Colonic mucosa (tissue), 4 donors: ENCODE measurements around the gene SGCE. TPM values are rescaled to one million over a fixed set of nuclear protein-coding genes. Genes with fewer than 3 reads are reported as not detected.

Source experiments
- DNase-seq: peaks from one replicate; pipeline ENCODE4 v3.0.0-alpha.2; 2020
- H3K27ac ChIP-seq: fragments of 200-600 bp; one replicate; pipeline ENCODE4 v1.8.0; 2021
- H3K27me3 ChIP-seq: fragments of 200-600 bp; one replicate; pipeline ENCODE4 v1.8.0; 2021
- H3K36me3 ChIP-seq: fragments of 200-600 bp; one replicate; pipeline ENCODE4 v1.8.0; 2021
- H3K4me1 ChIP-seq: fragments of 200-600 bp; one replicate; pipeline ENCODE4 v1.8.0; 2021; ENCODE audit warnings: mild to moderate bottlenecking
- H3K4me3 ChIP-seq: fragments of 200-600 bp; one replicate; pipeline ENCODE4 v1.8.0; 2021
- H3K9ac ChIP-seq, 2 donors: one replicate each; pipeline ENCODE4 v1.7.0; 2013; ENCODE audit warnings: control low read depth in 2 of 2, low read depth in 2 of 2, low read length in 2 of 2
- H3K9me3 ChIP-seq: fragments of 200-600 bp; one replicate; pipeline ENCODE4 v1.8.0; 2021
- intact Hi-C: fragments of 100-400 bp; cut with DNase I; formaldehyde crosslinking; loops from one replicate; pipeline ENCODE4 v1.14.1; 2022
- total RNA-seq, 2 donors: library from RNA; stranded (reverse); fragmentation: NEBNext Ultra II Directional in 1 of 2; extraction: Animal tissue kit (Norgen Biotek cat#: 25700) in 1 of 2; gene quantifications; one replicate each; pipeline ENCODE4 v1.2.1, GENCODE V29; 2021
- TF ChIP-seq, protein P1 (sequence below): fragments of 200-600 bp; IDR thresholded peaks from one replicate; pipeline ENCODE4 v1.8.0; 2022; ENCODE audit warnings: antibody characterized with exemption, mild to moderate bottlenecking
- donor health status: healthy.
- donor health status: DM: no; HTN: no; CAD: no.
- donor health status: DM: no; HTN: no; CAD: no.

Gene SGCE
- total RNA-seq, 2 donors from 2014 or later: 6.1 to 10.8 TPM

DNA sequence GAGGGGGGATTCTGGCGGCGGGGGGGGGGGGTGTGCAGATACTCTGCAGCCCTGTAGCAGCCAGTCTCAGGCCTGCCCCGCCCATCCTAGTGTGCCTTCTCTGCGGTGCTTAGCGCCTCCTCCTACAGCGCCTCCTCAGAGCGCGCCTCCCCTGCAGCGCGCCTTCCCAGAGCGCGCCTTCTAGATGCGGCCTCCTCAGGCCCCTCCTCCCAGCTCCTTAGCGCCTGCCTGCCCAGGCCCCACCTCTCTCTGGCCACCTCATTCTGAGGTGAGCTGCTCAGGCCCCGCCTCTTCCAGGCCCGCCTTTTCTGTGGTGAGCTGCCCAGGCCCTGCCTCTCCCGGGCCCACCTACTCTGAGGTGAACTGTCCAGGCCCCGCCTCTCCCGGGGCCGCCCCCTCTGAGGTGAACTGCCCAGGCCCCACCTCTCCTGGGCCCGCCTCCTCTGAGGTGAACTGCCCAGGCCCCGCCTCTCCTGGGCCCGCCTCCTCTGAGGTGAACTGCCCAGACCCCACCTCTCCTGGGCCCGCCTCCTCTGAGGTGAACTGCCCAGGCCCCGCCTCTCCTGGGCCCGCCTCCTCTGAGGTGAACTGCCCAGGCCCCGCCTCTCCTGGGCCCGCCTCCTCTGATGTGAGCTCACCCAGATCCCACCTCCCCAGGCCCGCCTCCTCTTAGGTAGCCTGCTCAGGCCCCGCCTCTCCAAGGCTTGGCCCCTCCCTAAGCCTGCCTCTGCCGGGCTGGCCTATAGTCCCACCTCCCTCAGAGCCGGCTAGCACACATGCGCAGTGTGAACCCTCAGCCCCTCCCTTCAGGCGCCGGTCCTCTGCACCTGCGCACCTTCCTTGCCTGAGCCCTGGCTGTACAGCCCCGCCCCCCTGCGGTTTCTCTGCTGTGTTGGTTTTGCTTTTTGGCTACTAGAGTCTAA lies 2.1 kb upstream of the SGCE start:
- Histone ChIP-seq H3K27me3 (peaks cover 4% of the 10 kb centered on the region), H3K9me3 (no peaks in the 10 kb centered on the region), H3K36me3 (no peaks in the 10 kb centered on the region), H3K4me1 (no peaks in the 10 kb centered on the region), H3K27ac (no peak overlapping the region), H3K4me3 (peak overlapping the region; percentile 40), H3K9ac (no peak overlapping the region)
- TF ChIP-seq, protein P1, sequence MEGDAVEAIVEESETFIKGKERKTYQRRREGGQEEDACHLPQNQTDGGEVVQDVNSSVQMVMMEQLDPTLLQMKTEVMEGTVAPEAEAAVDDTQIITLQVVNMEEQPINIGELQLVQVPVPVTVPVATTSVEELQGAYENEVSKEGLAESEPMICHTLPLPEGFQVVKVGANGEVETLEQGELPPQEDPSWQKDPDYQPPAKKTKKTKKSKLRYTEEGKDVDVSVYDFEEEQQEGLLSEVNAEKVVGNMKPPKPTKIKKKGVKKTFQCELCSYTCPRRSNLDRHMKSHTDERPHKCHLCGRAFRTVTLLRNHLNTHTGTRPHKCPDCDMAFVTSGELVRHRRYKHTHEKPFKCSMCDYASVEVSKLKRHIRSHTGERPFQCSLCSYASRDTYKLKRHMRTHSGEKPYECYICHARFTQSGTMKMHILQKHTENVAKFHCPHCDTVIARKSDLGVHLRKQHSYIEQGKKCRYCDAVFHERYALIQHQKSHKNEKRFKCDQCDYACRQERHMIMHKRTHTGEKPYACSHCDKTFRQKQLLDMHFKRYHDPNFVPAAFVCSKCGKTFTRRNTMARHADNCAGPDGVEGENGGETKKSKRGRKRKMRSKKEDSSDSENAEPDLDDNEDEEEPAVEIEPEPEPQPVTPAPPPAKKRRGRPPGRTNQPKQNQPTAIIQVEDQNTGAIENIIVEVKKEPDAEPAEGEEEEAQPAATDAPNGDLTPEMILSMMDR: no peak
- intact Hi-C loops: no loop called here
- DNase-seq: peak; percentile 93

DNA sequence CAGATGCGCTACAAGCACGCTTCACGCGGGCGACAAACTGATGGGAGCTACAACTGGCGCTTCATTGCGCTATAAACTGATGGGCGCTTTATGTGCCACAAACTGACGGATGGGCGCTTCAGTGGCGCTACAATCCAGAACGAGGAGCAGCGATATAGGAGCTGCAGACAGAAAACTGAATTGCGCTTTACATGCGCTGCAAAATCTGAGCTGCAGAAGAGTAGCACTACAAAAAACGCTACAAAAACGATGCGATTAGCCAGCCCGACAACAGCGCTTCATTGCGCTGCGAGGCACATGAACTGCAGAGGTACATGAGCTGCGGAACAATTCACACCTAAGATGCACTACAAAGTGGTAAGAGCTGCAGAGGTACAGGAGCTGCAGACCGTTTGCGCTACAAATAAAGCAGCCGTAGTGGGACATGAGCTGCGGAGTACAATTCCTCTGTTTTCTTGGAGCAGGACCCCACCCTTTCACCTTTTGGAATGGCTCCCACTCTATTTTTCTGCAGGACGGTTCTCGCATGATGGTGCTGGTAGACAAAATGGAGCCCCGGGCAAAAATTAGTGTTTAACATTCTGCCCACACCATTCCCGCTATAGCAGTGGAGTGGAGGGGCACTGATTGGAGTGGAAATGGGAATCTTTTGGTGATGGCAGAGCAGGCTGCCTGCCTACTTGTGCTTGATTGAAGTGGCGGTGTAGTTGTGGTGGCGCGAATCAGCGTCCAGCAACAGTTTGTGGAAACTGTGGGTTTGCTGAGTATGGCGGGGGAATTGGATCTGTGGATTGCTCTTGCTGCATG lies 1.2 kb upstream of the SGCE start:
- peaks cover 4% of the 10 kb centered on the region for H3K27me3 ChIP-seq
- H3K4me1 ChIP-seq: no peaks in the 10 kb centered on the region
- peak overlapping the region; percentile 40 for H3K4me3 ChIP-seq
- intact Hi-C loops: no loop called here
- no peak overlapping the region for H3K9ac ChIP-seq
- peak; percentile 24 for DNase-seq
- no peaks in the 10 kb centered on the region for H3K9me3 ChIP-seq
- TF ChIP-seq, protein P1: no peak
- H3K36me3 ChIP-seq: no peaks in the 10 kb centered on the region
- no peak overlapping the region for H3K27ac ChIP-seq

DNA sequence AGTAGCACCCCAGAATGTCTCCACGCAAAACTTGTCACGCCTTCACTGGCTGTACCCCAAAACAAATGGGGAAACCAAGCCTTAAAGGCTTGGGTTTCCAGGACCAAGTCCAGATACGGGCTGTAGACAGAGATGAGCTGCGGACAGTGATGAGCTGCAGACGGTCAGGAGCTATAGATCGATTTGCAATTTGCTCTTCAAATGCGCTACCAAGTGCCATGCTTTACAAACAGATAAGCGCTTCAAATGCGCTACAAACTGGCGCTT lies 658 bp upstream of the SGCE start:
- no peaks in the 10 kb centered on the region for H3K36me3 ChIP-seq
- intact Hi-C loops: no loop called here
- H3K4me3 ChIP-seq: peak overlapping the region; percentile 40
- H3K27me3 ChIP-seq: peaks cover 4% of the 10 kb centered on the region
- no peak for DNase-seq
- no peaks in the 10 kb centered on the region for H3K4me1 ChIP-seq
- H3K9ac ChIP-seq: no peak overlapping the region
- TF ChIP-seq, protein P1: no peak
- H3K9me3 ChIP-seq: no peaks in the 10 kb centered on the region
- H3K27ac ChIP-seq: no peak overlapping the region

DNA sequence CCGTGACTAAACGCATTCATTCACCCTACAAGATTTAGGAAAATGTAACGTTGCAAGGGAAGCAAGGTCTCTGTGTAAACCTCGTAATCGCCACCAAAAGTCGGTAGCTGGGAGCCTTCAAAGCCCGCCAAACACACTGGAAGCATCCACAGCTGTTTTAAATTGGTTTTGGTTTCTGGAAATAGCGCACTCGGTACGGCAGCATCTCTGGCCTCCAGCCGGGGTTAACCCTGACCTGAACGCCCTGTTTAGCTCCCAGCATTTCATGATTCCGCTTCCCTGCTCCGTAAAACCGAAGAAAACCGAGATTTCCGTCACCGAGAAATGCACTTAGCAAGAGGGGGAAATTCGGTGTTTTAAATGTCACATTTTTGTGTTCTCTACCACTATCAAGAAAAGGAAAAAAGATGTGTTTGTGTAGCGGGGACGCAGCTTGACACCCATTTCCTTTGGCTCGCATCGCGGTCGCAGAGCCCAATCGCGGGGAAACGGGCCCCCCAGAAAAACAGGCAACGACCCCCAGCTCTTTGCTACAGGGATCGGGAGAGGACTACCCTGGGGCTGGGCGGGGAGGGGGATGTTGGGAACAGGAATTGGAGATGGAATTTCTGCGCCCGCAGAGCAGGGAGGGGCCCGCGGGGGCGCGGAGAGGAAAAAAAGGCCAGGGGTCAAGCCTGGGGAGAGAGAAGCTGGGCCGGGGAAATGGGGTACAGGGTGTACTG lies 646 bp downstream of the SGCE start:
- H3K4me3 ChIP-seq: peak overlapping the region; percentile 40
- no peaks in the 10 kb centered on the region for H3K36me3 ChIP-seq
- peak; percentile 18 for DNase-seq
- H3K27me3 ChIP-seq: peaks cover 4% of the 10 kb centered on the region
- intact Hi-C loops: no loop called here
- H3K9ac ChIP-seq: peak overlapping the region; percentile 12 to 60
- H3K4me1 ChIP-seq: no peaks in the 10 kb centered on the region
- no peaks in the 10 kb centered on the region for H3K9me3 ChIP-seq
- TF ChIP-seq, protein P1: no peak
- H3K27ac ChIP-seq: no peak overlapping the region

DNA sequence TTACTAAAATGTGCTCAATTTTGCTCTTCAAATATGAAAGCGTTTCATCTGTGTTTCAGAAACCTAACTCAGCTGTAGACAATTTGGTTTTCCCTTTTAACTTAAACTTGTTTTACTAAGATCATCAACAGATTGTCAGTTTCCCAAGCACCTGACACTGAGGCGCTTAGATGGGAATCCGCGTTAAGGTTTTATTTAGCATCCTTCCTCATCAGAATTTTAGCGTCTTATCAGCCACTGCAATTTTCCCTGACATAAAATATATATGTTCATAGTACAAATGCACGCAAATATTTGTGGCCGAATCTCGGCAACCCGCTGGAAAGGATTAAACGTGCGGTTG lies 1.2 kb downstream of the SGCE start:
- Histone ChIP-seq H3K27me3 (peaks cover 4% of the 10 kb centered on the region), H3K9me3 (no peaks in the 10 kb centered on the region), H3K9ac (no peak overlapping the region), H3K4me3 (peak overlapping the region; percentile 40), H3K27ac (no peak overlapping the region), H3K4me1 (no peaks in the 10 kb centered on the region), H3K36me3 (no peaks in the 10 kb centered on the region)
- TF ChIP-seq, protein P1: no peak
- intact Hi-C loops: no loop called here
- no peak for DNase-seq
